Measurements from ENCODE around the gene RAMP3.

- no peak for TF ChIP-seq CTCF (IDR thresholded peaks at IDR 0.05 in 2 of 3, conservative IDR thresholded peaks at IDR 0.05 in 1 of 3; ENCODE audit: insufficient read depth in 2 of 3, low read depth in 1 of 3, low read length in 3 of 3)
- no peak for TF ChIP-seq ZBTB34 (CRISPR knock-in tag; IDR thresholded peaks at IDR 0.05)
- no peak for TF ChIP-seq TBL1XR1 (IDR thresholded peaks at IDR 0.05; ENCODE audit: low read length in 2 of 2)
- TF ChIP-seq EGR1 (conservative IDR thresholded peaks at IDR 0.05) = no peak
- TF ChIP-seq ZBTB1 (CRISPR knock-in tag; IDR thresholded peaks at IDR 0.05; ENCODE audit: borderline replicate concordance, low read depth) = no peak
Measured at GRCh38 chr7:45203036-45203435, 45.4 kb downstream of the RAMP3 start.
